ENCODE data around the gene TNK1.

DNA sequence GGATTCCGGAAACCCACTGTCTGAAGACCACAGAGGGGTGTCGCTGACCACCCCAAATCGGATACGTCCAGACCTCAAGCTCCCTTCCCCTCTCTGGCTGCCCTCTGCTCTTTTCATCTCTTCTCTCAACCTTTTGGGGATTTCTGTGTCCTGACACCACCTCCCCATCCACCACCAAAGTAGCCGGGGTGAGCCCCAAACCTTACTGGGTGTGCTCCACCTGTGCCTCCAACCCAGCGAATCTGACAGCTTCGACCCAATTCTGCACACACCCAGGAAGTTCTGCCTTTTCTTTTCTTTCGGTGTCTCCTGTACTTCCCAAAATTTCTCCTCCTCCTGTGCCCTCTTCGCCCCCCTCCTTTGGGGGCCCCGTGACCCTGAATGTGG lies 28.4 kb upstream of the TNK1 start:
- TF ChIP-seq, protein P1, sequence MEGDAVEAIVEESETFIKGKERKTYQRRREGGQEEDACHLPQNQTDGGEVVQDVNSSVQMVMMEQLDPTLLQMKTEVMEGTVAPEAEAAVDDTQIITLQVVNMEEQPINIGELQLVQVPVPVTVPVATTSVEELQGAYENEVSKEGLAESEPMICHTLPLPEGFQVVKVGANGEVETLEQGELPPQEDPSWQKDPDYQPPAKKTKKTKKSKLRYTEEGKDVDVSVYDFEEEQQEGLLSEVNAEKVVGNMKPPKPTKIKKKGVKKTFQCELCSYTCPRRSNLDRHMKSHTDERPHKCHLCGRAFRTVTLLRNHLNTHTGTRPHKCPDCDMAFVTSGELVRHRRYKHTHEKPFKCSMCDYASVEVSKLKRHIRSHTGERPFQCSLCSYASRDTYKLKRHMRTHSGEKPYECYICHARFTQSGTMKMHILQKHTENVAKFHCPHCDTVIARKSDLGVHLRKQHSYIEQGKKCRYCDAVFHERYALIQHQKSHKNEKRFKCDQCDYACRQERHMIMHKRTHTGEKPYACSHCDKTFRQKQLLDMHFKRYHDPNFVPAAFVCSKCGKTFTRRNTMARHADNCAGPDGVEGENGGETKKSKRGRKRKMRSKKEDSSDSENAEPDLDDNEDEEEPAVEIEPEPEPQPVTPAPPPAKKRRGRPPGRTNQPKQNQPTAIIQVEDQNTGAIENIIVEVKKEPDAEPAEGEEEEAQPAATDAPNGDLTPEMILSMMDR (IDR thresholded peaks at IDR 0.05; ENCODE audit: low read depth, low read length) = no peak
- TF ChIP-seq MYC (IDR thresholded peaks at IDR 0.05; ENCODE audit: low read depth, low read length) = no peak

All from NB4 (cell line).